Suprapubic skin (tissue), 4 donors: Measurements from ENCODE around the gene IFITM10. TPM values are rescaled to one million over a fixed set of nuclear protein-coding genes. Genes with fewer than 3 reads are reported as not detected.

Source experiments
- DNase-seq, 2 donors: peaks; one replicate each; pipeline ENCODE4 v3.0.0-alpha.2; 2019; ENCODE audit warnings: low spot score in 2 of 2
- H3K27ac ChIP-seq: fragments of 200-600 bp; sonication (generic); one replicate; pipeline ENCODE4 v1.5.1; 2019
- H3K27me3 ChIP-seq: fragments of 200-600 bp; sonication (generic); one replicate; pipeline ENCODE4 v1.5.1; 2019
- H3K36me3 ChIP-seq: fragments of 200-600 bp; sonication (generic); one replicate; pipeline ENCODE4 v1.5.1; 2019
- H3K4me1 ChIP-seq: fragments of 200-600 bp; sonication (generic); one replicate; pipeline ENCODE4 v1.5.1; 2019
- H3K4me3 ChIP-seq: fragments of 200-600 bp; sonication (generic); one replicate; pipeline ENCODE4 v1.5.1; 2019; ENCODE audit warnings: mild to moderate bottlenecking
- H3K9me3 ChIP-seq: fragments of 200-600 bp; sonication (generic); one replicate; pipeline ENCODE4 v1.5.1; 2019
- CTCF ChIP-seq, 2 donors: fragments of 200-600 bp in 1 of 2; fragments of 450-650 bp in 1 of 2; sonication (generic) in 1 of 2; IDR thresholded peaks; one replicate each; pipeline ENCODE4 v1.5.1; 2016 to 2019; ENCODE audit warnings: antibody characterized with exemption in 2 of 2, mild to moderate bottlenecking in 1 of 2, moderate library complexity in 1 of 2
- EP300 ChIP-seq: sonication (generic); formaldehyde crosslinking; IDR thresholded peaks from one replicate; pipeline ENCODE4 v1.6.1; 2017; ENCODE audit warnings: antibody characterized with exemption
- POLR2A ChIP-seq, 2 donors: fragments of 450-650 bp; IDR thresholded peaks; one replicate each; pipeline ENCODE4 v1.6.1; 2017; ENCODE audit warnings: antibody characterized with exemption in 2 of 2, mild to moderate bottlenecking in 2 of 2, moderate library complexity in 2 of 2
- POLR2AphosphoS5 ChIP-seq, 3 donors: sonication (generic); formaldehyde crosslinking; IDR thresholded peaks; one replicate each; pipeline ENCODE4 v1.6.1; 2017; ENCODE audit warnings: antibody characterized with exemption in 3 of 3
- WGBS: methylation state at CpG from one replicate; pipeline ENCODE4 v1.1.5; 2018; 5-methylcytosine and 5-hydroxymethylcytosine counted together
- total RNA-seq, 4 donors: library from RNA; depleted of rRNA; stranded (reverse); fragments of >200 nt; gene quantifications; one replicate each; pipeline ENCODE4 v1.1.0, GENCODE V29; 2016

IFITM10 gene
- total RNA-seq, 4 donors from 2014 or later = 2.6 to 7.6 (median 6.9) TPM

DNA sequence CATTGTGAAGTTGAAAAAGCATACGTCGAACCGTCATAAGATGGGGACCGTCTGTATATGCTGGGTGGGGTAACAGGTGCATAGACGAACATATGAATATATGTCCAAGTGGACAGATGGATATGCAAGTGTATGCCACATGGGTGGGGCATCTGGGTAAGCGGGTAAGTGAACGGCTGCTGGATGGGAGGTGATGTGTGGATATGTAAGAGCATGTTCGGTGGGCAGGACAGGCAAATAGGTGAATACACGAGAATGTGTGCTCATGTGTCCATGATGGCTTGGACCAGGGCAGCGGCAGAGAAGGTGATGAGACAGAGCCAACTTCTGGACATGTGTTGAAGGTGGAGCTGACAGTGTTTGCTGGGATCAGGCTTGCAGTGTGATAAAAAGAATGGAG is 12.0 kb downstream of the IFITM10 start:
- DNase-seq = no peak
- 82% methylated on average over 10 of the region's 10 CpGs for WGBS
- peaks cover 46% of the 10 kb centered on the region for H3K27me3 ChIP-seq
- no peak for TF ChIP-seq CTCF (IDR thresholded peaks at IDR 0.05)
- TF ChIP-seq POLR2AphosphoS5 (IDR thresholded peaks at IDR 0.05) = no peak
- TF ChIP-seq POLR2A (IDR thresholded peaks at IDR 0.05) = no peak
- no peak for TF ChIP-seq EP300
- H3K27ac ChIP-seq = no peak overlapping the region
- H3K4me3 ChIP-seq = no peak overlapping the region
- H3K4me1 ChIP-seq = no peaks in the 10 kb centered on the region
- H3K9me3 ChIP-seq = peaks cover 8% of the 10 kb centered on the region
- H3K36me3 ChIP-seq = no peaks in the 10 kb centered on the region

- DNase-seq = no peak
- Histone ChIP-seq H3K27me3 (peaks cover 57% of the 10 kb centered on the region), H3K4me1 (no peaks in the 10 kb centered on the region), H3K4me3 (no peak overlapping the region), H3K9me3 (peaks cover 8% of the 10 kb centered on the region), H3K27ac (no peak overlapping the region), H3K36me3 (no peaks in the 10 kb centered on the region)
- 80% methylated on average over 6 of the region's 6 CpGs for WGBS
- TF ChIP-seq POLR2A (IDR thresholded peaks at IDR 0.05) (no peak), POLR2AphosphoS5 (IDR thresholded peaks at IDR 0.05) (no peak), EP300 (no peak), CTCF (IDR thresholded peaks at IDR 0.05) (no peak)
Observed at GRCh38 chr11:1737080-1737757, 13.2 kb downstream of the IFITM10 start.

GRCh38 chr11:1736447-1736992 is 13.9 kb downstream of the IFITM10 start:
- TF ChIP-seq POLR2AphosphoS5 (IDR thresholded peaks at IDR 0.05) (no peak), EP300 (no peak), CTCF (IDR thresholded peaks at IDR 0.05) (no peak), POLR2A (IDR thresholded peaks at IDR 0.05) (no peak)
- 63% methylated on average over 3 of the region's 3 CpGs for WGBS
- peaks cover 8% of the 10 kb centered on the region for H3K9me3 ChIP-seq

DNA sequence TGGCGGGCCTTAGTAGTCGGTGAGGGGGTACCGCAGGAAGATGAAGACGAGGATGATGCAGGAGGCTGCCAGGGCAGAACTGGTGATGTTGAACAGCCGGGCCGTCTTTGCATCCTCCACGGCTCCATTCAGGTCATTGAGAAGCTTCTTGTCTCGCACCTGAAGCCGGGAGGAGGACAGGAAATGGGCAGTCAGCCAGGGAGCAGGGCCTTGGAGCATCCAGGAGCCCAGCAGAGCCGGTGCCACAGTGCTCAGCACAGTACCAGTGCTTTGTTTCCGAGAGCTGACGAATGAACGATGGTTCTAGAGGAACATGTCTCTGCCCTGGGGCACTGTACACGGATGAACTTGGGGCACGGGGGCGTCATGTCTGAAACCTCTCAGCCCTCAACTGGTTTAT is 15.1 kb downstream of the IFITM10 start:
- H3K4me3 ChIP-seq = no peak overlapping the region
- no peaks in the 10 kb centered on the region for H3K4me1 ChIP-seq
- TF ChIP-seq CTCF (IDR thresholded peaks at IDR 0.05) (no peak), POLR2A (IDR thresholded peaks at IDR 0.05) (no peak), EP300 (no peak), POLR2AphosphoS5 (IDR thresholded peaks at IDR 0.05) (no peak)
- no peak for DNase-seq
- H3K27ac ChIP-seq = no peak overlapping the region
- H3K36me3 ChIP-seq = no peaks in the 10 kb centered on the region
- peaks cover 69% of the 10 kb centered on the region for H3K27me3 ChIP-seq
- H3K9me3 ChIP-seq = peaks cover 8% of the 10 kb centered on the region
- 69% methylated on average over 16 of the region's 16 CpGs for WGBS

More at GRCh38 chr11:1736447-1736992, 13.9 kb downstream of the IFITM10 start:
- Histone ChIP-seq H3K36me3 (no peaks in the 10 kb centered on the region), H3K27me3 (peaks cover 62% of the 10 kb centered on the region), H3K27ac (no peak overlapping the region), H3K4me1 (no peaks in the 10 kb centered on the region), H3K4me3 (no peak overlapping the region)
- DNase-seq = no peak

GRCh38 chr11:1734641-1735081 is 15.7 kb downstream of the IFITM10 start:
- peaks cover 73% of the 10 kb centered on the region for H3K27me3 ChIP-seq
- TF ChIP-seq CTCF (IDR thresholded peaks at IDR 0.05) (no peak), POLR2AphosphoS5 (IDR thresholded peaks at IDR 0.05) (no peak), EP300 (no peak), POLR2A (IDR thresholded peaks at IDR 0.05) (no peak)
- 69% methylated on average over 7 of the region's 10 CpGs for WGBS

More at GRCh38 chr11:1734641-1735081, 15.7 kb downstream of the IFITM10 start:
- Histone ChIP-seq H3K9me3 (peaks cover 8% of the 10 kb centered on the region), H3K4me1 (no peaks in the 10 kb centered on the region), H3K4me3 (no peak overlapping the region), H3K36me3 (no peaks in the 10 kb centered on the region), H3K27ac (no peak overlapping the region)
- no peak for DNase-seq
